GM12801 (cell line): ENCODE results near the gene OR56A5.

Source experiments
- TF ChIP-seq, protein P1 (sequence below): IDR thresholded peaks from one replicate; pipeline ENCODE4 v1.5.1; 2011; ENCODE audit warnings: control low read depth; ENCODE audit not compliant: insufficient read length; ENCODE audit errors: extremely low read depth

Gene OR56A5

GRCh38 chr11:5955586-5955985, 12.7 kb downstream of the OR56A5 start:
- TF ChIP-seq, protein P1, sequence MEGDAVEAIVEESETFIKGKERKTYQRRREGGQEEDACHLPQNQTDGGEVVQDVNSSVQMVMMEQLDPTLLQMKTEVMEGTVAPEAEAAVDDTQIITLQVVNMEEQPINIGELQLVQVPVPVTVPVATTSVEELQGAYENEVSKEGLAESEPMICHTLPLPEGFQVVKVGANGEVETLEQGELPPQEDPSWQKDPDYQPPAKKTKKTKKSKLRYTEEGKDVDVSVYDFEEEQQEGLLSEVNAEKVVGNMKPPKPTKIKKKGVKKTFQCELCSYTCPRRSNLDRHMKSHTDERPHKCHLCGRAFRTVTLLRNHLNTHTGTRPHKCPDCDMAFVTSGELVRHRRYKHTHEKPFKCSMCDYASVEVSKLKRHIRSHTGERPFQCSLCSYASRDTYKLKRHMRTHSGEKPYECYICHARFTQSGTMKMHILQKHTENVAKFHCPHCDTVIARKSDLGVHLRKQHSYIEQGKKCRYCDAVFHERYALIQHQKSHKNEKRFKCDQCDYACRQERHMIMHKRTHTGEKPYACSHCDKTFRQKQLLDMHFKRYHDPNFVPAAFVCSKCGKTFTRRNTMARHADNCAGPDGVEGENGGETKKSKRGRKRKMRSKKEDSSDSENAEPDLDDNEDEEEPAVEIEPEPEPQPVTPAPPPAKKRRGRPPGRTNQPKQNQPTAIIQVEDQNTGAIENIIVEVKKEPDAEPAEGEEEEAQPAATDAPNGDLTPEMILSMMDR: no peak

GRCh38 chr11:5941951-5942350, 26.3 kb downstream of the OR56A5 start, which contains the start of gene OR56A3:
Gene OR56A3 (plus strand): TSS chr11:5942251. CDS start chr11:5947347, 5,096 bp downstream.
- TF ChIP-seq, protein P1: no peak

DNA sequence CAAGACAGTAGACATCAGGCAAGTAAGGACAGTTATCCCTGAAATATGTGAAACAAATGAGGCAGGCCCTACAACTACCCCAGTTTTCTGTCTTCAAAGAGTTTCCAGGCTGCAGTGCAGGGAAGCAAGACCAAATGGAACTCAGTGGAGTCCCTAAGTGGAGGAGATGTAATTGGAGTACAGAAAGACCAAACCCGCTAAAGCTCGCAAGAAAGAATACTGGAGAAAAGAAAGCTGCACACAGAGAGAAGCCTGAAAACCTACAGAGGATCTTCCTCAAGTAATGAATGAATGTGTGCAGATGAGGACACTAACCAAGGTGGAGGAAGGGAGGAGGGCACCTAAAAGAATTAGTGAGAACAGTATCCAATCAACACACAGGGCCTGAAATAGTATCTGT, 27.5 kb downstream of the OR56A5 start:
- TF ChIP-seq, protein P1: no peak

DNA sequence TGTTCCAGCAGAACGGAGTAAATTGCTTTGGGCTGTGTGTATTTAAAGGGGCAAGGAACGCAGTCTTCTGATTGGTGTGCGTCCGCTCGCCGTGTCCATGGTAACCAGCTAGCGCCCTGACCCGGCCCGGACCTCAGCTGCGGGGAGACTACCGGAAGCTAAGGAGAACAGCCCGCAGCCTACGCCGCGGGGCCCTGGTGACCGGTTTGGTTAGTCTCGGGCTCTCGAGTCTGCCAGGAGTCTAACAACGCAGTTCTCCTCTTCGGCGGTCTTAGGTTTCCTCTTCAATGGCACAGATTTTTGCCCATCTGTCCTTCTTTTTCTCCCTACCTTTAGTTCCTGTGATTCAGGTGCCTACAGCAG, 29.7 kb downstream of the OR56A5 start:
- TF ChIP-seq, protein P1: no peak

DNA sequence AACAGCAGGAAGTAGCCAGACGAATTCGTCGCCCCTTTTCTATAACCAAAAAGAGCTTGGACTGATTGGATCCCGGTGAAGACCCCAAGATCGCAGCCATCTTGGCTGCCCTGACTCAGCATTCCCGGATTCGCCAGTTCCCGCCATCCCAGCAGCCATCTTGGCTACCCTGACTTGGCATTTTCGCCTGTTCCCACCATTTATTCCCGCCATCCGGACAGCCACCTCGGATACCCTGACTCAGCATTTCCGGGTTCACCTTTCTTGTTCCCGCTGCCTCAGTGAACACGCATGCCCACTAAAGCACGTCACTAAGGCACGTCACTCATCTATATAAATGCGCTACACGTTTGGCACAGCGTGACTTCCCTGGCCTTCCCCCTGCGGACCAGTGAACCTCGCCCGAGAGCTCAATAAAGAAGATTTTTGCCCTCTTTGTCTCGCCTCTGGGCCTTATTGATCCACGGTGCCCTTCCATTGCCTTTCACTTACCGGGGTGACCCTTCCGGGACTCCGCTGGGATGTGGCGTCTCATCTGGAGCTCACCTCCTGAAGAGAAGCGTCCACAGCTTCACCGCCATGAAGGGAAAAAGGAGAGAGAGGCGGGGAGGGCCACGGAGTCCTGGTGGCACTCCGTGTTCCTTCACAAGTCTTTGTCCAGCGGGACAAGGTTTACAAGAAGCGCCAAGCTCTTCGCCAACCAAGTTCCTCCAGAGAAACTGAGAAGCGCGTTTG, 30.3 kb downstream of the OR56A5 start:
- TF ChIP-seq, protein P1: no peak

DNA sequence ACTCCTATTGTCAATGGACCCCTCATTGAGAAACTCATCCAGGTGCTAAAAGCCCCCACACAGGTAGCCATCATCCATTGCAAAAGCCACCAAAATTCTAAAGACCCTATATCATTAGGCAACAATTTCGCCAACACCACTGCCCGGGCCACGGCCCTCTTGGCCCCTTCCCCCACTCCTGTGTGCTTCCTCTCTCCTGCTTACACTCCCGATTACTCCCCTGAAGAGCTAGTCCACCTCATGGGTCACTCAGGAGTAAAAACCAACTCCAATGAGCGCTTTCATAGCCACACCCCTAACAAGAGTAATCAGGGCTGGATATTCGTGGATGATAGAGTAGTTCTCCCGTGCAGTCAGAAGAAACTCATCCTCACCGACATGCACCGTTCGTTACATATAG, 35.2 kb downstream of the OR56A5 start:
- TF ChIP-seq, protein P1: no peak

GRCh38 chr11:5932671-5933070, 35.6 kb downstream of the OR56A5 start:
- TF ChIP-seq, protein P1: no peak
